ENCODE measurements around the gene PATZ1.

The PATZ1 gene

DNA sequence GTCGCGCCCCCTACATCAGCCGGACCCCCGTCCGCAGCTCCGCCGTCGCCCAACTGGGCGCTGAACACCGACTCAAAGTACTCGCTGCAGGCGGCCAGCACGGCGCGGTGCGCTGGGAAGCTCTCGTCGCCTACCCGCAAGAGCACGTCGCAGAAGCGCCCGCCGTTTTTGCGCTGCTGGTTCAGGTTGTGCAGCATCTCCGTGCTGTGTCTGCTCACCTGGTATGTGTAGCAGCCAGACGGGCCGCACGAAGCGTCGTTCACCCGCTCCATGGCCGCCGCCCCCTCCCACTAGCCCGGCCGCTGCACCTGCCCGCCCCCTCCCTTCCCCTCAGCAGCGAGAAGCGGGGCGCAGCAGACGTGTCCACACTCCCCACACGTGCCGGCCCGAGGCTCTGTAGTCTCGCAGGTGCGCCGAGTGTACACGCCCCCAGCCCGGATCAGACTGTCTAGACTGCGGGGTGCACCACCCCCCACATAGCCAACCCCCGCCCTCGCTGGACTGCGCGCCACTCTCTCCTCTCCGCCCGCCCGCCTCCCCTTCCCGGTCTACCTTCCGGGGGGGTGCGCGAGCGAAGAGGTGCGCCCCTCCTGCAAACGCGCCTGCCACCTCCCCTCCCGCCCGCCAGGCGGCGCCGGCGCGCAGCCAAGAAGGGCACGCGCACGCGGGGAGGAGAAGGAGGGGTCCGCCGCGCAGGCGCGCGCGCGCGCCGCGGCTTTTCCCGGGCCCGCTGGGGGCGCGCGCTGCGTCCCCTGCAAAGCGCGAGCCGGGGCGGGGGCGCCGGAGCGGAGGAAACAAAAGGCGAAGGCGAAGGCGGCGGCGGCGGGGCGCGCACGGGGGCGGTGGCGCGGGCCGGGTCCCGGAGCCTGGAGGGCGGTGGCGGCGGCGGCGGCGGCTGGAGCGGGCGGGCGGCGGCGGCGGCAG is 553 bp downstream of the PATZ1 start (continued):
- TF ChIP-seq, protein P1, sequence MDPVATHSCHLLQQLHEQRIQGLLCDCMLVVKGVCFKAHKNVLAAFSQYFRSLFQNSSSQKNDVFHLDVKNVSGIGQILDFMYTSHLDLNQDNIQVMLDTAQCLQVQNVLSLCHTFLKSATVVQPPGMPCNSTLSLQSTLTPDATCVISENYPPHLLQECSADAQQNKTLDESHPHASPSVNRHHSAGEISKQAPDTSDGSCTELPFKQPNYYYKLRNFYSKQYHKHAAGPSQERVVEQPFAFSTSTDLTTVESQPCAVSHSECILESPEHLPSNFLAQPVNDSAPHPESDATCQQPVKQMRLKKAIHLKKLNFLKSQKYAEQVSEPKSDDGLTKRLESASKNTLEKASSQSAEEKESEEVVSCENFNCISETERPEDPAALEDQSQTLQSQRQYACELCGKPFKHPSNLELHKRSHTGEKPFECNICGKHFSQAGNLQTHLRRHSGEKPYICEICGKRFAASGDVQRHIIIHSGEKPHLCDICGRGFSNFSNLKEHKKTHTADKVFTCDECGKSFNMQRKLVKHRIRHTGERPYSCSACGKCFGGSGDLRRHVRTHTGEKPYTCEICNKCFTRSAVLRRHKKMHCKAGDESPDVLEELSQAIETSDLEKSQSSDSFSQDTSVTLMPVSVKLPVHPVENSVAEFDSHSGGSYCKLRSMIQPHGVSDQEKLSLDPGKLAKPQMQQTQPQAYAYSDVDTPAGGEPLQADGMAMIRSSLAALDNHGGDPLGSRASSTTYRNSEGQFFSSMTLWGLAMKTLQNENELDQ (tag by site-specific recombination; IDR thresholded peaks at IDR 0.05; ENCODE audit: low read depth), result no peak
- no peak for TF ChIP-seq ZNF292 (tag by site-specific recombination; IDR thresholded peaks at IDR 0.05; ENCODE audit: borderline replicate concordance, low read depth)
- TF ChIP-seq KLF1 (tag by site-specific recombination; IDR thresholded peaks at IDR 0.05), result peak; percentile 68
- TF ChIP-seq ZNF664 (tag by site-specific recombination; IDR thresholded peaks at IDR 0.05), result no peak
- TF ChIP-seq ZFP41 (tag by site-specific recombination; IDR thresholded peaks at IDR 0.05; ENCODE audit: borderline replicate concordance), result no peak
- TF ChIP-seq, protein P2, sequence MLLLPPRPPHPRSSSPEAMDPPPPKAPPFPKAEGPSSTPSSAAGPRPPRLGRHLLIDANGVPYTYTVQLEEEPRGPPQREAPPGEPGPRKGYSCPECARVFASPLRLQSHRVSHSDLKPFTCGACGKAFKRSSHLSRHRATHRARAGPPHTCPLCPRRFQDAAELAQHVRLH (tag by site-specific recombination; IDR thresholded peaks at IDR 0.05), result no peak
- TF ChIP-seq, protein P3, sequence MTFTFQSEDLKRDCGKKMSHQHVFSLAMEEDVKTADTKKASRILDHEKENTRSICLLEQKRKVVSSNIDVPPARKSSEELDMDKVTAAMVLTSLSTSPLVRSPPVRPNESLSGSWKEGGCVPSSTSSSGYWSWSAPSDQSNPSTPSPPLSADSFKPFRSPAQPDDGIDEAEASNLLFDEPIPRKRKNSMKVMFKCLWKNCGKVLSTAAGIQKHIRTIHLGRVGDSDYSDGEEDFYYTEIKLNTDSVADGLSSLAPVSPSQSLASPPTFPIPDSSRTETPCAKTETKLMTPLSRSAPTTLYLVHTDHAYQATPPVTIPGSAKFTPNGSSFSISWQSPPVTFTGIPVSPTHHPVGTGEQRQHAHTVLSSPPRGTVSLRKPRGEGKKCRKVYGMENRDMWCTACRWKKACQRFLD (tag by site-specific recombination; IDR thresholded peaks at IDR 0.05), result no peak
- no peak for TF ChIP-seq ZNF394 (tag by site-specific recombination; IDR thresholded peaks at IDR 0.05; ENCODE audit: borderline replicate concordance)
- TF ChIP-seq ZNF324 (tag by site-specific recombination; IDR thresholded peaks at IDR 0.05), result peak; percentile 60
- TF ChIP-seq, protein P4, sequence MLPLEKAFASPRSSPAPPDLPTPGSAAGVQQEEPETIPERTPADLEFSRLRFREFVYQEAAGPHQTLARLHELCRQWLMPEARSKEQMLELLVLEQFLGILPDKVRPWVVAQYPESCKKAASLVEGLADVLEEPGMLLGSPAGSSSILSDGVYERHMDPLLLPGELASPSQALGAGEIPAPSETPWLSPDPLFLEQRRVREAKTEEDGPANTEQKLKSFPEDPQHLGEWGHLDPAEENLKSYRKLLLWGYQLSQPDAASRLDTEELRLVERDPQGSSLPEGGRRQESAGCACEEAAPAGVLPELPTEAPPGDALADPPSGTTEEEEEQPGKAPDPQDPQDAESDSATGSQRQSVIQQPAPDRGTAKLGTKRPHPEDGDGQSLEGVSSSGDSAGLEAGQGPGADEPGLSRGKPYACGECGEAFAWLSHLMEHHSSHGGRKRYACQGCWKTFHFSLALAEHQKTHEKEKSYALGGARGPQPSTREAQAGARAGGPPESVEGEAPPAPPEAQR (tag by site-specific recombination; IDR thresholded peaks at IDR 0.05), result no peak
- TF ChIP-seq, protein P5, sequence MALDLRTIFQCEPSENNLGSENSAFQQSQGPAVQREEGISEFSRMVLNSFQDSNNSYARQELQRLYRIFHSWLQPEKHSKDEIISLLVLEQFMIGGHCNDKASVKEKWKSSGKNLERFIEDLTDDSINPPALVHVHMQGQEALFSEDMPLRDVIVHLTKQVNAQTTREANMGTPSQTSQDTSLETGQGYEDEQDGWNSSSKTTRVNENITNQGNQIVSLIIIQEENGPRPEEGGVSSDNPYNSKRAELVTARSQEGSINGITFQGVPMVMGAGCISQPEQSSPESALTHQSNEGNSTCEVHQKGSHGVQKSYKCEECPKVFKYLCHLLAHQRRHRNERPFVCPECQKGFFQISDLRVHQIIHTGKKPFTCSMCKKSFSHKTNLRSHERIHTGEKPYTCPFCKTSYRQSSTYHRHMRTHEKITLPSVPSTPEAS (tag by site-specific recombination; IDR thresholded peaks at IDR 0.05), result no peak
- no peak for TF ChIP-seq ZNF670 (tag by site-specific recombination; IDR thresholded peaks at IDR 0.05; ENCODE audit: low read depth)
- TF ChIP-seq, protein P6, sequence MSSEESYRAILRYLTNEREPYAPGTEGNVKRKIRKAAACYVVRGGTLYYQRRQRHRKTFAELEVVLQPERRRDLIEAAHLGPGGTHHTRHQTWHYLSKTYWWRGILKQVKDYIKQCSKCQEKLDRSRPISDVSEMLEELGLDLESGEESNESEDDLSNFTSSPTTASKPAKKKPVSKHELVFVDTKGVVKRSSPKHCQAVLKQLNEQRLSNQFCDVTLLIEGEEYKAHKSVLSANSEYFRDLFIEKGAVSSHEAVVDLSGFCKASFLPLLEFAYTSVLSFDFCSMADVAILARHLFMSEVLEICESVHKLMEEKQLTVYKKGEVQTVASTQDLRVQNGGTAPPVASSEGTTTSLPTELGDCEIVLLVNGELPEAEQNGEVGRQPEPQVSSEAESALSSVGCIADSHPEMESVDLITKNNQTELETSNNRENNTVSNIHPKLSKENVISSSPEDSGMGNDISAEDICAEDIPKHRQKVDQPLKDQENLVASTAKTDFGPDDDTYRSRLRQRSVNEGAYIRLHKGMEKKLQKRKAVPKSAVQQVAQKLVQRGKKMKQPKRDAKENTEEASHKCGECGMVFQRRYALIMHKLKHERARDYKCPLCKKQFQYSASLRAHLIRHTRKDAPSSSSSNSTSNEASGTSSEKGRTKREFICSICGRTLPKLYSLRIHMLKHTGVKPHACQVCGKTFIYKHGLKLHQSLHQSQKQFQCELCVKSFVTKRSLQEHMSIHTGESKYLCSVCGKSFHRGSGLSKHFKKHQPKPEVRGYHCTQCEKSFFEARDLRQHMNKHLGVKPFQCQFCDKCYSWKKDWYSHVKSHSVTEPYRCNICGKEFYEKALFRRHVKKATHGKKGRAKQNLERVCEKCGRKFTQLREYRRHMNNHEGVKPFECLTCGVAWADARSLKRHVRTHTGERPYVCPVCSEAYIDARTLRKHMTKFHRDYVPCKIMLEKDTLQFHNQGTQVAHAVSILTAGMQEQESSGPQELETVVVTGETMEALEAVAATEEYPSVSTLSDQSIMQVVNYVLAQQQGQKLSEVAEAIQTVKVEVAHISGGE (tag by site-specific recombination; conservative IDR thresholded peaks at IDR 0.05; ENCODE audit: low read depth), result peak; percentile 48; the same call in 1 of the 2 replicates
- no peak for TF ChIP-seq ZNF175 (tag by site-specific recombination; IDR thresholded peaks at IDR 0.05)
- TF ChIP-seq, protein P7, sequence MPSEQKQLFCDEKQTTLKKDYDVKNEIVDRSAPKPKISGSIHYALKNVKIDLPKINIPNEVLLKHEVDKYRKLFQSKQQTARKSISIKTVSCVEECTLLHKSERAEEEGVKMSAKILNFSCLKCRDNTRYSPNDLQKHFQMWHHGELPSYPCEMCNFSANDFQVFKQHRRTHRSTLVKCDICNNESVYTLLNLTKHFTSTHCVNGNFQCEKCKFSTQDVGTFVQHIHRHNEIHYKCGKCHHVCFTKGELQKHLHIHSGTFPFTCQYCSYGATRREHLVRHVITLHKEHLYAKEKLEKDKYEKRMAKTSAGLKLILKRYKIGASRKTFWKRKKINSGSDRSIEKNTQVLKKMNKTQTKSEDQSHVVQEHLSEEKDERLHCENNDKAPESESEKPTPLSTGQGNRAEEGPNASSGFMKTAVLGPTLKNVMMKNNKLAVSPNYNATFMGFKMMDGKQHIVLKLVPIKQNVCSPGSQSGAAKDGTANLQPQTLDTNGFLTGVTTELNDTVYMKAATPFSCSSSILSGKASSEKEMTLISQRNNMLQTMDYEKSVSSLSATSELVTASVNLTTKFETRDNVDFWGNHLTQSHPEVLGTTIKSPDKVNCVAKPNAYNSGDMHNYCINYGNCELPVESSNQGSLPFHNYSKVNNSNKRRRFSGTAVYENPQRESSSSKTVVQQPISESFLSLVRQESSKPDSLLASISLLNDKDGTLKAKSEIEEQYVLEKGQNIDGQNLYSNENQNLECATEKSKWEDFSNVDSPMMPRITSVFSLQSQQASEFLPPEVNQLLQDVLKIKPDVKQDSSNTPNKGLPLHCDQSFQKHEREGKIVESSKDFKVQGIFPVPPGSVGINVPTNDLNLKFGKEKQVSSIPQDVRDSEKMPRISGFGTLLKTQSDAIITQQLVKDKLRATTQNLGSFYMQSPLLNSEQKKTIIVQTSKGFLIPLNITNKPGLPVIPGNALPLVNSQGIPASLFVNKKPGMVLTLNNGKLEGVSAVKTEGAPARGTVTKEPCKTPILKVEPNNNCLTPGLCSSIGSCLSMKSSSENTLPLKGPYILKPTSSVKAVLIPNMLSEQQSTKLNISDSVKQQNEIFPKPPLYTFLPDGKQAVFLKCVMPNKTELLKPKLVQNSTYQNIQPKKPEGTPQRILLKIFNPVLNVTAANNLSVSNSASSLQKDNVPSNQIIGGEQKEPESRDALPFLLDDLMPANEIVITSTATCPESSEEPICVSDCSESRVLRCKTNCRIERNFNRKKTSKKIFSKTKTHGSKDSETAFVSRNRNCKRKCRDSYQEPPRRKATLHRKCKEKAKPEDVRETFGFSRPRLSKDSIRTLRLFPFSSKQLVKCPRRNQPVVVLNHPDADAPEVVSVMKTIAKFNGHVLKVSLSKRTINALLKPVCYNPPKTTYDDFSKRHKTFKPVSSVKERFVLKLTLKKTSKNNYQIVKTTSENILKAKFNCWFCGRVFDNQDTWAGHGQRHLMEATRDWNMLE (tag by site-specific recombination; conservative IDR thresholded peaks at IDR 0.05; ENCODE audit: low read depth), result no peak
- TF ChIP-seq ZBTB21 (tag by site-specific recombination; IDR thresholded peaks at IDR 0.05), result no peak
- TF ChIP-seq KLF10 (tag by site-specific recombination; IDR thresholded peaks at IDR 0.05), result peak; percentile 12; the same call in 1 of the 2 replicates
- no peak for TF ChIP-seq ZNF202 (tag by site-specific recombination; IDR thresholded peaks at IDR 0.05; ENCODE audit: borderline replicate concordance)
- TF ChIP-seq, protein P8, sequence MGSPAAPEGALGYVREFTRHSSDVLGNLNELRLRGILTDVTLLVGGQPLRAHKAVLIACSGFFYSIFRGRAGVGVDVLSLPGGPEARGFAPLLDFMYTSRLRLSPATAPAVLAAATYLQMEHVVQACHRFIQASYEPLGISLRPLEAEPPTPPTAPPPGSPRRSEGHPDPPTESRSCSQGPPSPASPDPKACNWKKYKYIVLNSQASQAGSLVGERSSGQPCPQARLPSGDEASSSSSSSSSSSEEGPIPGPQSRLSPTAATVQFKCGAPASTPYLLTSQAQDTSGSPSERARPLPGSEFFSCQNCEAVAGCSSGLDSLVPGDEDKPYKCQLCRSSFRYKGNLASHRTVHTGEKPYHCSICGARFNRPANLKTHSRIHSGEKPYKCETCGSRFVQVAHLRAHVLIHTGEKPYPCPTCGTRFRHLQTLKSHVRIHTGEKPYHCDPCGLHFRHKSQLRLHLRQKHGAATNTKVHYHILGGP (tag by site-specific recombination; IDR thresholded peaks at IDR 0.05), result no peak
- TF ChIP-seq ZNF677 (tag by site-specific recombination; IDR thresholded peaks at IDR 0.05), result no peak
- TF ChIP-seq ZEB2 (tag by site-specific recombination; IDR thresholded peaks at IDR 0.05), result peak; percentile 48; the same call in 1 of the 2 replicates
